Upper lobe of left lung (tissue), 6 donors: ENCODE results near the gene NCDN. TPM values are rescaled to one million over a fixed set of nuclear protein-coding genes. Genes with fewer than 3 reads are reported as not detected.

Experiments
- ATAC-seq, 2 donors: fragments of 200-7000 bp; cut with Tn5 transposase; one replicate each; pipeline ENCODE4 v1.9.1; 2022; ENCODE audit warnings: mild to moderate bottlenecking in 2 of 2, moderate library complexity in 2 of 2; ENCODE audit not compliant: low FRiP score in 2 of 2
- DNase-seq, 2 donors: peaks; one replicate each; pipeline ENCODE4 v3.0.0-alpha.2; 2019 to 2020
- H3K27ac ChIP-seq, 4 donors: fragments of 200-600 bp; sonication (generic); one replicate each; pipeline ENCODE4 v1.5.1; 2016 to 2019
- H3K27me3 ChIP-seq, 4 donors: fragments of 200-600 bp; sonication (generic); one replicate each; pipeline ENCODE4 v1.5.1; 2017 to 2019
- H3K36me3 ChIP-seq, 4 donors: fragments of 200-600 bp; sonication (generic); one replicate each; pipeline ENCODE4 v1.5.1; 2016 to 2019
- H3K4me1 ChIP-seq, 4 donors: fragments of 200-600 bp; sonication (generic); one replicate each; pipeline ENCODE4 v1.5.1; 2018 to 2019
- H3K4me3 ChIP-seq, 4 donors: fragments of 200-600 bp; sonication (generic); one replicate each; pipeline ENCODE4 v1.5.1; 2017 to 2019; ENCODE audit warnings: mild to moderate bottlenecking in 2 of 4, moderate library complexity in 1 of 4
- H3K9me3 ChIP-seq, 4 donors: fragments of 200-600 bp; sonication (generic); one replicate each; pipeline ENCODE4 v1.5.1; 2018 to 2019
- EP300 ChIP-seq, 4 donors: sonication (generic); formaldehyde crosslinking; IDR thresholded peaks; one replicate each; pipeline ENCODE4 v1.5.1; 2017; ENCODE audit warnings: antibody characterized with exemption in 4 of 4, control low read depth in 2 of 4
- POLR2A ChIP-seq, 4 donors: fragments of 450-650 bp; IDR thresholded peaks; one replicate each; pipeline ENCODE4 v1.5.1; 2016 to 2017; ENCODE audit warnings: antibody characterized with exemption in 4 of 4, mild to moderate bottlenecking in 2 of 4
- POLR2AphosphoS5 ChIP-seq, 2 donors: sonication (generic); formaldehyde crosslinking; IDR thresholded peaks; one replicate each; pipeline ENCODE4 v1.5.1; 2017; ENCODE audit warnings: antibody characterized with exemption in 2 of 2
- WGBS, 2 donors: methylation state at CpG; one replicate each; pipeline ENCODE4 v1.1.5; 2017 to 2018; 5-methylcytosine and 5-hydroxymethylcytosine counted together
- total RNA-seq, 6 donors: library from RNA; depleted of rRNA in 4 of 6; stranded (reverse); fragments of >200 nt in 4 of 6; gene quantifications; one replicate each; pipeline versions ENCODE4 v1.1.0 to v1.2.1, GENCODE V29; 2016 to 2021
- TF ChIP-seq, protein P1 (sequence below), 6 experiments: fragments of 450-650 bp in 4 of 6; fragments of 200-600 bp in 2 of 6; sonication (generic) in 2 of 6; IDR thresholded peaks; one replicate each; pipeline ENCODE4 v1.5.1; 2016 to 2019; ENCODE audit warnings: antibody characterized with exemption in 6 of 6
- donor health status: DM: no; HTN: no; CAD: no; lungs with moderate emphysema.
- donor health status: DM: no; HTN: yes; CAD: no; lungs with severe emphysema.

The NCDN gene
- total RNA-seq, 6 donors from 2014 or later, result 12.6 to 34.2 (median 21.5) TPM

DNA sequence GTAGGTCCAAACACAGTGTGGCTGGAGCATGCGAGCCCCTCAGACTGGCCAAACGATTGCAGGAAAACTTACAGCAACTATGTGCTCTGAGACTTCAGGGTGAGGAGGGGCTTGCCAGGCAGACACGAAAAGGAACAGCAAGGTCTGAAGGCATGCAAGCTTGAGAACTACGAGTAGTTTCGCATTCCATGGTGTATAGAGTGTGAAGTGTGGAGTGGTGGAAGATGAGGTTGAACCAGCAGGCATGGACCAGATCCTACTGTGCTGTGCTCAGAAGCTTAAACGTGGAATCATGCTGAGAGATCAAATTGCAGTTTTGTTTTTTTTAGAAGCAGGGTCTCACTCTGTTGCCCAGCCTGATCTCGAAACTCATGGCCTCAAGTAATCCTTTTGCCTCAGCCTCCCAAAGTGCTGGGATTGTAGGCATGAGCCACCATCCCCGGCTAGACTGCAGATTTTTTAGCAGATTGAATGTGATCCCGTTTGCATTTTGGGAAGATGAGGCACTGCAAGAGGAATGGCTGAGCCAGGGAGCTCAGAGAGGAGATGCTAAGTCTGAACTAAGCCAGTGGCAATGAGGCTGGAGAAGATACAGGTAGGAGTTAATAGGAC is 10.5 kb downstream of the NCDN start:
- H3K36me3 ChIP-seq, result peaks cover 0 to 30% (median 10%) of the 10 kb centered on the region in 4 donors
- ATAC-seq (no peak), DNase-seq (no peak)
- peaks cover 5 to 12% (median 7%) of the 10 kb centered on the region in 4 donors for H3K4me1 ChIP-seq
- peaks cover 0 to 2% (median under 1%) of the 10 kb centered on the region in 4 donors for H3K27me3 ChIP-seq
- 73 to 79% methylated on average over 9 of the region's 9 CpGs for WGBS, 2 donors
- no peak overlapping the region for H3K27ac ChIP-seq
- H3K9me3 ChIP-seq, result no peaks in the 10 kb centered on the region
- no peak overlapping the region for H3K4me3 ChIP-seq
- TF ChIP-seq POLR2AphosphoS5 (IDR thresholded peaks at IDR 0.05) (no peak), EP300 (IDR thresholded peaks at IDR 0.05) (no peak), POLR2A (IDR thresholded peaks at IDR 0.05) (no peak)
- TF ChIP-seq, protein P1, sequence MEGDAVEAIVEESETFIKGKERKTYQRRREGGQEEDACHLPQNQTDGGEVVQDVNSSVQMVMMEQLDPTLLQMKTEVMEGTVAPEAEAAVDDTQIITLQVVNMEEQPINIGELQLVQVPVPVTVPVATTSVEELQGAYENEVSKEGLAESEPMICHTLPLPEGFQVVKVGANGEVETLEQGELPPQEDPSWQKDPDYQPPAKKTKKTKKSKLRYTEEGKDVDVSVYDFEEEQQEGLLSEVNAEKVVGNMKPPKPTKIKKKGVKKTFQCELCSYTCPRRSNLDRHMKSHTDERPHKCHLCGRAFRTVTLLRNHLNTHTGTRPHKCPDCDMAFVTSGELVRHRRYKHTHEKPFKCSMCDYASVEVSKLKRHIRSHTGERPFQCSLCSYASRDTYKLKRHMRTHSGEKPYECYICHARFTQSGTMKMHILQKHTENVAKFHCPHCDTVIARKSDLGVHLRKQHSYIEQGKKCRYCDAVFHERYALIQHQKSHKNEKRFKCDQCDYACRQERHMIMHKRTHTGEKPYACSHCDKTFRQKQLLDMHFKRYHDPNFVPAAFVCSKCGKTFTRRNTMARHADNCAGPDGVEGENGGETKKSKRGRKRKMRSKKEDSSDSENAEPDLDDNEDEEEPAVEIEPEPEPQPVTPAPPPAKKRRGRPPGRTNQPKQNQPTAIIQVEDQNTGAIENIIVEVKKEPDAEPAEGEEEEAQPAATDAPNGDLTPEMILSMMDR (IDR thresholded peaks at IDR 0.05), result no peak

DNA sequence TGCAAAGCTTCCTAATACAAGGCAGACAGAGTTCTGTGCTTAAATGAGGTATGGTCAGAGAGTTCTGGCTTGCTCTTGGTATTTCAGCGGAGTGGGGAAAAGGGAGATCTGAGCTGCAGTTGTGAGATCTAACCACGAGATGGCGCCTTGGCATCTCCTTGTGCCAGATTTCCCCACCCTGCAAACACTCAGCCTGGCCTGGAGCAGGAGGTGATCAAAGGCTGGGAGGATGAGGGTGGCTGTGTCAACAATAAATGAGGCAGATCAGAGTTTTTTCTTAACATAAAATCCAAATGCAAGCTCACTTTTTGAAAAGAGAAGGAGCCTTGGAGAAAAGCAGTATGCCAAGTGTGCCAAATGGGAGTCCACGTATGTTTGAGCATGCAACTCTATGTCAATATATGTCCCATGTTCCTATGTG is 11.4 kb downstream of the NCDN start:
- DNase-seq (peak in 1 of 2 donors; percentile 73), ATAC-seq (peak; percentile 72 to 78)
- peaks cover 0 to 10% (median 4%) of the 10 kb centered on the region in 4 donors for H3K27me3 ChIP-seq
- no peak overlapping the region for H3K4me3 ChIP-seq
- WGBS, 2 donors, result 19 to 37% methylated on average over 4 of the region's 4 CpGs
- TF ChIP-seq, protein P1 (IDR thresholded peaks at IDR 0.05), result peak; percentile 78 to 89 (median 84)
- no peak for TF ChIP-seq EP300 (IDR thresholded peaks at IDR 0.05)
- no peak overlapping the region for H3K27ac ChIP-seq
- H3K36me3 ChIP-seq, result peaks cover 0 to 21% (median 8%) of the 10 kb centered on the region in 4 donors
- no peaks in the 10 kb centered on the region for H3K9me3 ChIP-seq
- H3K4me1 ChIP-seq, result peaks cover 9 to 21% (median 15%) of the 10 kb centered on the region in 4 donors

DNA sequence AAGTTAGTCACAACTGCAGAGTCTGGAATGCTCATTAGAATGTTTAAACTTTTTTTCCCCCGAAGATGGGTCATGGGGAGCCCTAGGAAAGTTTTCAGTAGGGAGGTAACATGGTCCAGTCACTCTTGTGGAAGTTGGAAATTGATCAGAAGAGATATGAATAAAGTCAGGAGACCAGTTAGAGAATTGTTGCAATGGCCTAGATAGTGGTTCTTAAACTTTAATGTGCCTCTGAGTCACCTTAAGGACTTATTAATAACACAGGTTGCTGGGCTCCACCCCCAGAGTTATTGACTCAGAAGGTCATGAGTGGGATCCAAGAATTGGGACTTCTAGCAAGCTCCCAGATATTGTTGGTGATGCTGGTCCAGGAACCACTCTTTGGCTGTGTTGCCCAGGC is 12.3 kb downstream of the NCDN start:
- Histone ChIP-seq H3K27me3 (peaks cover 0 to 15% (median 4%) of the 10 kb centered on the region in 4 donors), H3K9me3 (no peaks in the 10 kb centered on the region), H3K4me1 (peaks cover 9 to 25% (median 20%) of the 10 kb centered on the region in 4 donors), H3K36me3 (peaks cover 0 to 16% (median 7%) of the 10 kb centered on the region in 4 donors), H3K27ac (no peak overlapping the region), H3K4me3 (no peak overlapping the region)
- DNase-seq, result no peak
- TF ChIP-seq EP300 (IDR thresholded peaks at IDR 0.05), result no peak
- TF ChIP-seq, protein P1 (IDR thresholded peaks at IDR 0.05), result no peak
- no peak for TF ChIP-seq POLR2AphosphoS5 (IDR thresholded peaks at IDR 0.05)
- TF ChIP-seq POLR2A (IDR thresholded peaks at IDR 0.05), result no peak
- ATAC-seq, result no peak
- 80 to 91% methylated on average over 1 of the region's 1 CpG for WGBS, 2 donors

DNA sequence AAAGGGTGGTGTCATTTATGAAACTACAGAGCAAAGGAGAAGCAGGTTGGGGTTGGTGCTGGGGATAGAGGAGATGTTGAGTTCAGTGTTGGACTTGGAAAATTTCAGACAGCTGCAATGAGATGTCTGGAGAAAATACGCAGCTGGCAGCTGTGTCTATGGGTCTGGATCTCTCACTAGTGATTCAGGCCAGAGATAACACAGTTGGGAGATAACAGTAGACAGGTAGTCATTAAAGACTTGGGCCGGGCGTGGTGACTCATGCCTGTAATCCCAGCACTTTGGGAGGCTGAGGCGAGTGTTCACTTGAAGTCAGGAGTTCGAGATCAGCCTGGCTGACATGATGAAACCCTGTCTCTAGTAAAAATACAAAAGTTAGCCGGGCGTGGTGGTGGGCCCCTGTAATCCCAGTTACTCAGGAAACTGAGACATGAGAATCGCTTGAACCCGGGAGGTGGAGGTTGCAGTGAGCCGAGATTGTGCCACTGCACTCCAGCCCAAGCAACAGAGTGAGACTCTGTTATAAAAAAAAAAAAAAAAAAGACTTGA is 13.1 kb downstream of the NCDN start:
- Histone ChIP-seq H3K27ac (no peak overlapping the region), H3K27me3 (peaks cover 0 to 15% (median 4%) of the 10 kb centered on the region in 4 donors), H3K4me1 (peaks cover 9 to 32% (median 28%) of the 10 kb centered on the region in 4 donors), H3K4me3 (no peak overlapping the region), H3K9me3 (no peaks in the 10 kb centered on the region), H3K36me3 (peaks cover 0 to 10% (median 4%) of the 10 kb centered on the region in 4 donors)
- ATAC-seq, result no peak
- TF ChIP-seq, protein P1 (IDR thresholded peaks at IDR 0.05), result no peak
- no peak for TF ChIP-seq EP300 (IDR thresholded peaks at IDR 0.05)
- TF ChIP-seq POLR2AphosphoS5 (IDR thresholded peaks at IDR 0.05), result no peak
- TF ChIP-seq POLR2A (IDR thresholded peaks at IDR 0.05), result no peak
- DNase-seq, result no peak
- WGBS, 2 donors, result 86 to 90% methylated on average over 10 of the region's 10 CpGs
